Stimulated activated naive CD8-positive, alpha-beta T cell treated with anti-CD3 and anti-CD28 coated beads, Interleukin-15, Interleukin-2, amounts not matched to agents 100 U/mL and 50 U/mL, for 24 hours (primary cell): Measurements from ENCODE around the gene TMEM33.

Experiments
- ATAC-seq: fragments of 150-1000 bp; cut with Tn5 transposase; one replicate; pipeline ENCODE4 v1.10.0; 2021
- DNase-seq: peaks from one replicate; pipeline ENCODE4 v3.0.0; 2021

Gene TMEM33

DNA sequence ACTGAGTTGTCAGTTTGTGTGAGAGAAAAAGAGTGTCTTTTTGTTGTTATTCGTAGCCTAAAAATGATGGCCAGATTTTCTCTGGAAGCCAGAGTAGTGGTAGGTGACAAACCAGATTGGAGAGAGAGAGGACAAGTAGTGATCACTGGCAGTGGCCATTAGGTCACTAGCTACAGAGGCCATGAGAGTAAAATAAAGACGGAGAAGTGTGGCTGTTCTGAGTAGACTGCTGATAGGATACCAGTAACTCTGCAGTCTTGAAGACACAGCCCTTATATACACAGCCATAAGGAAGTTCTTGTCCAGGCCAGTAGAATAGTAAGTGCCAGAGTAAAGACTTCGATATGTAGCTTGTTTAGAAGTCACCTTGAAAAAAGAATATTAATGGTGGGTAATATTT is 62.8 kb downstream of the TMEM33 start:
- no peak for DNase-seq

DNA sequence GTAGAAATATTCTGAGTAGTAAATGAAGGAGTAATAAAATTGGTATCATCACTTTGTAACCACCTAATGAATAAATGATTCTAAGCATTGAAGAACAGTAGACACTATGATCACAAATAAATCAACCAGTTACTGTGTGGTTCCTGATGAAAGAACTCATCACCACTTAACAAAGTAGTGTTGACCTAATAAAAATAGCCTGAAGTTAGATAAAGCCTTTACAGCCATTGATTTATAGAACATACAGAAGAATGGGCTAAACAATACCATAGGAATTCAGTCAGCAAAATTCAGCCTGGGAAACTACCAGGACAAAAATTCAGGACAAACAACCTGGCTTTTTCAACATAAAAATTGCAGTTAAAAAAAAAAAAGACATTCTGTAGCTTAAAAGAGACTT is 64.1 kb downstream of the TMEM33 start:
- ATAC-seq (no peak), DNase-seq (no peak)

More for the DNA sequence above, 62.8 kb downstream of the TMEM33 start:
- ATAC-seq, result no peak

DNA sequence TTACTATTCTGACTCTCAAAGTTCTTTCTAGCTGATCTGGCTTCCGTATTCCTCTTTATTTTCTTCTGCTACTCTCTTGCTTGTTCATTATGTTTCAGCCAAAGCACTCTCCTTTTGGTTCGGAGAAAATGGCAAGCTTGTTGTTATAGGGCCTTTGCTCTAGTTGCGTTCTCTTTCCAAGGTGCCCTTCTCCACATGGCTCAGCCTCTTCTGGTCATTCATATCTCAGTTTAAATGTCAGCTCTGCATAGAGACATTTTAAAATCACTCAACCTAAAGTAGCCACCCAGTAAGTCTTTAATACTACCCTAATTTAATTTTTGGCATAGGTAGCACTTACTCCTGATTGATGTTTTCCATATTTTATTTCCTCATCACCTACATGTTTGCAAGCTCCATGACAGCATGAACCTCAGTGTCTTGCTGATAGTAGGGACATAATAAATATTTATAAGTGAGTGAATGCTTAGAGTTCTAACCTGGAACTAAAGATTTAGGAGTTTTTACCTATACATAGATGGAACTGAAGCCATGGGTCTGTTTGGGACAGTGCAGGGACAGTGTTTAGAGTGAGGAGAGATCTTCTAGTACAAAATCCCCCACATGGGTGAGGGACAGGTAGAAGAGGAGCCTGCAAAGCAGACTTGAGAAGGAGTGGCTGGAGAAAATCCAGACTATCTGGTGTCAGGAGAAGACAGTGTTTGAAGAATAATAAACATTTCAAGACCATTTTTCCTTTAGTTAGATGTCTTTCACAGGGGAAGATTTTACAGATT is 73.0 kb downstream of the TMEM33 start:
- ATAC-seq, result no peak
- no peak for DNase-seq
